DMS79 treated with DMSO at 0.1 percent for 48 hours (cell line): ENCODE results near the gene HEPHL1.
"Not testable (repeated sequence)": the region's sequence is repeated elsewhere in the genome, so short reads cannot be mapped to it uniquely, and the experiment has no call there.

ENCODE experiments used
- DNase-seq: peaks from one replicate; lab custom pipeline; 2025; lab: John Stamatoyannopoulos, UW

The HEPHL1 gene

DNA sequence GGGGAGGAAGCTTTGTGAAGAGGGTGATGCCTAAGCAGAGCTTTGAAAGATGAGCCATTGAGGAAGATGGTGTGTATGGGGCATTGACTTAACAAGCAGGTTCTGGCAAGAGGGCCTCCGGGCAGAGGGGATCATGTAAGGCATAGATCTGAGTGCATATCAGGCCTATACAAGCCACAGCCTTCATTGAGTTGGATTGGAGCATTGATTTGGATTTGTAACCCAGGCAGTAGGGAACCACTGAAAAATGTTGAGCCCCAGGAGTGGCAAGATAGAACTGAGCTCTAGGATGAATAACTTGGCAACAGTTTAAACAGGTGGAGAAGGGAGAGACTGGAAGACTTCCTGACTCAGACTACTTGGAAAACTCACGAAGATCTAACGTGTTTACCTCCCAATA lies 128.9 kb downstream of the HEPHL1 start:
- DNase-seq = no peak

DNA sequence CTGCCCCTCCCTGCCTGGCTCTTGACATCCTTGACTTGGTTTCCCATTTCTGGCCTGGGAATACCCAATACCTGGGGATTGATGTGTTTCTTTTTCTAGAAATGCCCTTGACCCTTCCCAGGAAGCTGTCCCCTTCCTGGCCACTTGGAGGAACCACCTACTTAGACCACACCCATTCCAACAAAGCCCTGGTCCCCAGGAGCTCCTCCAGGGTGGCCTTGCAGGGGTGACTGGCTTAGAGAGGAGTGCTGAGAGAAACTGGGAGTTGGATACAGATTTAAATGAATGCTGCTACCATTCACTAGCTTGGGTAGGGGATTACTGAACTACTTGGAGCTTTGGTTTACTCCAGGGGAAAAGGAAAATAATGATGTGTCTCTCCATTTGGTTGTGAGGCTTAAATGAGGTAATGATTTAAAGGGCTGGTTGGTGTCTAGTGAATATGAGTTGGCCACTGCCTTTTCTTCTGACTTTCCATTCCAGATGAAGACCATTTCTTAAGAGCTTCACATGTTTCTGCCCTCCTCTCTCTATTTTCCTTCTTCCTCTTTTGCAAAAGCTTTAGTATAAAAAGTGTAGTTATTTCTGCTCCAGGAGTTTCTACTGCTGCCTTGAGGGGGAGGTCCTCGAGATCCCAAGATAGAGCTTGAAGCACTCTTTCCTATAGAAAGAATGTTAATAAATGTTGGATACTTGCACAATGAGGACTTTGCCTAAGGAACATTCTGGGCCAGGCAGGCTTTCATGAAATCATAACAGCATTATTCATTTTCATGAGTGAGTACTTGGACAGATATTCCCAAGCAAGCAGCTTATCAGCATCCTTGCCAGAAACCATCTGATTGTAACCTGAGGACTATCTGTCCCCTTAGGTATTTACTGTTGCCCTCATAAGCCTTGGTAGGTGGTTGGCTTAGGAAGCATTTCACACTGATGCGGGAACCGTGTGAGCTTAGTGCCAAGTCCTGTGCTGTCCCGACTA lies 129.8 kb downstream of the HEPHL1 start:
- DNase-seq = no peak

DNA sequence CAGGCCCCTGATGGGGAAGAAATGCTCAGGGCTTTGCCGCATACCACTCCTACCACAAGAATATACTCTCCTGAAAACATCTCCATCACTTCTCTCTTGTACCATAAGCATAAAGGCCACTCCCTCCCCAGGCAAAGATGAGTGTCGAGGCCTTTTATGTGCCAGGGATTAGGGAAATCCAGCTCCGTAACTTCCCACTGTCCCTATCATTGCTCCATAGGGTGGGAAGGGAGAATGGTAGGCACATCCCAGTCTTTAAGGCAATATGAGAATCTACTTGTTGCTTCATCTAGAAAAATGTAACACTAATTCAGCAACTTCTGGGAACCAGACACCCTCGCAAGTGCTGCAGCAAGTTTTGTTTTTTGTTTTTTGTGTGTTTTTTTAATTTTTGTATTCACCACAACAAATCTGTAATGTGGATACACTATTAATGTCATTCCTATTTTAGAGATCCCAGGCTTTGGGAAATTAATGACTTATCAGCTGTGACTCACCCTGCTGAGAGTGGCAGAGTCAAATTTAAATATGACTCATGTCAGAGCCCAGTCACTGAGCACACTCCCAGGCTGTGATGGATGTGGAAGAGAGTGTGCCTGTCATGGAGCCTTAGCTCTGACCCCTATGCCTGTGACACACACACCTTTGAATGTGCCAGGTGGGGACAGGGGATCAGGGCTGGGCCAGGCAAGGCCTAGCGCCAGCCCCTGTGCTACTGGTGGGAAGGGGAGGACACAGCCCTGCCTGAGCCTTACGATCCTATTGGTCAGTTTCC lies 130.9 kb downstream of the HEPHL1 start:
- DNase-seq = no peak

DNA sequence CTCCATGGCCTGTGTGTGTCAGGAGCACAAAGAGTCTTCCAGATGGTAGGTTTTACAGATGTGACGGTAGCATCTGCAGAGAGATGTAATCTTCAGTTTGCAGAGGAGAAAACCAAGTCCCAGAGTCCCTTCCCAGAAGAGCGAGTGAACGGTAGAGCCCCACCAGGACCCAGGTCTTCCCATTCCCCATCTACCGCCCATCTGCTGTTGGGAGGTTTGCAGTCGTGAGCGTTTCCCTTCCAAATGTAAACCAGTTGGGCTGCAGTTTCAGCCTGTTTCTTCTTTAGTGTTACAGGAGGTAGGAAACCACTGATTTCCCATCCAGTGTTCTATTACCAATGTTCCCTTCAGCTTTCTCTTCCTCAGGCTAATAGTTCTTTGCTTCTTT lies 131.5 kb downstream of the HEPHL1 start:
- no peak for DNase-seq

DNA sequence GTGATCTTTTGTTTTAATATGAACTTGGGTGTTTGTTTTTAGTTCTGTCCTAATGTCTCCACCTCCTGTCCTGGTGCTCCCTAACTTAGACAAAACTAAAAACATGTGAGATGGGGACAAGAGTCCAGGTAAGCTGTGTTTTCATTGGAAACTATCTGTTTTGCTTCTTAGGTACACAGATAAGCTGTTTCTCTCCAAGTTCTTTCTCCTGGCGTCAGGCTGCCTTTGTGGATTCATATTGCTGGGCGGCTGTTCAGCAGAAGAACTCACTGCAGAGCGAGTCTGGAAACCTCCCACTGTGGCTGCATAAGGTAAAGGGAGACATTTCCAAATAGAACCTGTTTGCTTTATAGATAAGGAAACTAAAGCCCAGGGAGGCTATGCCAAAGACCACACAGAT lies 132.2 kb downstream of the HEPHL1 start:
- no peak for DNase-seq

DNA sequence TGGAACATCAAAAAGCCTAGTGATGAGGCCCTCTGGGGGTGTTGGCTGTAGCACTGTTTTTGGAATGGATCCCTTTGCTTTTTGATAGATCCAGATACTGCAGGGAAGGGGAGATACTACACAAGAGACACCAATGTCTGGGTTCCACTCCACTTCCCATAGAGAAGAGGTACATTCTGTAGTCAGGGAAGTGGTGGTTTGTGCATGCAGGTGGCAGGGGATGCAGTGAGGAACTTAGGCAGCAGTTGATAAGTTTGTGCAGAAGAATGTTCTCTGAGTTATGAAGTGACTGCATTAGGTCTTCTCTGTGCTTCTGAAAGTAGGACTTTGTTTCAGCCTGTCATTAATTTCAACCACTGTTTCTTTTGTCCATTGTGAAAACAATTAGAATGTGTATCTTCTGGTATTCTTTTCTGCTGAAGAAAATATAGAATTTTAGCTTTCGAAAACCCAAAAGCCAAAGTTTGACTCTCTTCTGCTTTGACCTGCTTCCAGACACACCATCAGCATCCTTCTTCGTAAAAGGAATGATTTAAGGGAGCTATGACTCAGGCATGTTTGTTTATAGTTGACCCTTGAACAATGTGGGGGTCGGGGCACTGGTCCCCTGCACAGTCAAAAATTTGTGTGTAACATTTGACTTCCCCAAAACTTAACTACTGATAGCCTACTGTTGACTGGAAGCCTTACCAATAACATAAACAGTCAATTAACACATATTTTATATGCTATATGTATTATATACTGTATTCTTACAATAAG lies 133.1 kb downstream of the HEPHL1 start:
- DNase-seq = no peak

DNA sequence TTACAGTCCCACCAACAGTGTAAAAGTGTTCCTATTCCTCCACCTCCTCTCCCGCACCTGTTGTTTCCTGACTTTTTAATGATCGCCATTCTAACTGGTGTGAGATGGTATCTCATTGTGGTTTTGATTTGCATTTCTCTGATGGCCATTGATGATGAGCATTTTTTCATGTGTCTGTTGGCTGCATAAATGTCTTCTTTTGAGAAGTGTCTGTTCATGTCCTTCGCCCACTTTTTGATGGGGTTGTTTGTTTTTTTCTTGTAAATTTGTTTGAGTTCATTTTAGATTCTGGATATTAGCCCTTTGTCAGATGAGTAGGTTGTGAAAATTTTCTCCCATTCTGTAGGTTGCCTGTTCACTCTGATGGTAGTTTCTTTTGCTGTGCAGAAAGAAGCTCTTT lies 136.2 kb downstream of the HEPHL1 start:
- DNase-seq = not testable (repeated sequence)
